Memory B cell (primary cell): ENCODE measurements around the gene ODAD4.

Source experiments
- ATAC-seq: fragments of 150-1000 bp; cut with Tn5 transposase; 2 replicates; pipeline ENCODE4 v1.10.0; 2021; ENCODE audit warnings: low read depth, mild to moderate bottlenecking, moderate library complexity
- DNase-seq, 2 donors: peaks; one replicate each; pipeline ENCODE4 v3.0.0; 2022; ENCODE audit warnings: low spot score in 2 of 2
- H3K27ac Mint-ChIP-seq: one replicate; pipeline ENCODE4 v1.8.0; 2022; ENCODE audit warnings: mild to moderate bottlenecking, moderate library complexity, mixed read lengths
- H3K27me3 Mint-ChIP-seq: one replicate; pipeline ENCODE4 v1.8.0; 2022; ENCODE audit warnings: mixed read lengths
- H3K36me3 Mint-ChIP-seq: one replicate; pipeline ENCODE4 v1.8.0; 2022; ENCODE audit warnings: mild to moderate bottlenecking, mixed read lengths
- H3K4me1 Mint-ChIP-seq: one replicate; pipeline ENCODE4 v1.8.0; 2022; ENCODE audit warnings: mixed read lengths
- H3K4me3 Mint-ChIP-seq: one replicate; pipeline ENCODE4 v1.8.0; 2022; ENCODE audit warnings: mild to moderate bottlenecking, moderate library complexity, mixed read lengths
- H3K9me3 Mint-ChIP-seq: one replicate; pipeline ENCODE4 v1.8.0; 2022; ENCODE audit warnings: mixed read lengths

Gene ODAD4, protein sequence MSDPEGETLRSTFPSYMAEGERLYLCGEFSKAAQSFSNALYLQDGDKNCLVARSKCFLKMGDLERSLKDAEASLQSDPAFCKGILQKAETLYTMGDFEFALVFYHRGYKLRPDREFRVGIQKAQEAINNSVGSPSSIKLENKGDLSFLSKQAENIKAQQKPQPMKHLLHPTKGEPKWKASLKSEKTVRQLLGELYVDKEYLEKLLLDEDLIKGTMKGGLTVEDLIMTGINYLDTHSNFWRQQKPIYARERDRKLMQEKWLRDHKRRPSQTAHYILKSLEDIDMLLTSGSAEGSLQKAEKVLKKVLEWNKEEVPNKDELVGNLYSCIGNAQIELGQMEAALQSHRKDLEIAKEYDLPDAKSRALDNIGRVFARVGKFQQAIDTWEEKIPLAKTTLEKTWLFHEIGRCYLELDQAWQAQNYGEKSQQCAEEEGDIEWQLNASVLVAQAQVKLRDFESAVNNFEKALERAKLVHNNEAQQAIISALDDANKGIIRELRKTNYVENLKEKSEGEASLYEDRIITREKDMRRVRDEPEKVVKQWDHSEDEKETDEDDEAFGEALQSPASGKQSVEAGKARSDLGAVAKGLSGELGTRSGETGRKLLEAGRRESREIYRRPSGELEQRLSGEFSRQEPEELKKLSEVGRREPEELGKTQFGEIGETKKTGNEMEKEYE

DNA sequence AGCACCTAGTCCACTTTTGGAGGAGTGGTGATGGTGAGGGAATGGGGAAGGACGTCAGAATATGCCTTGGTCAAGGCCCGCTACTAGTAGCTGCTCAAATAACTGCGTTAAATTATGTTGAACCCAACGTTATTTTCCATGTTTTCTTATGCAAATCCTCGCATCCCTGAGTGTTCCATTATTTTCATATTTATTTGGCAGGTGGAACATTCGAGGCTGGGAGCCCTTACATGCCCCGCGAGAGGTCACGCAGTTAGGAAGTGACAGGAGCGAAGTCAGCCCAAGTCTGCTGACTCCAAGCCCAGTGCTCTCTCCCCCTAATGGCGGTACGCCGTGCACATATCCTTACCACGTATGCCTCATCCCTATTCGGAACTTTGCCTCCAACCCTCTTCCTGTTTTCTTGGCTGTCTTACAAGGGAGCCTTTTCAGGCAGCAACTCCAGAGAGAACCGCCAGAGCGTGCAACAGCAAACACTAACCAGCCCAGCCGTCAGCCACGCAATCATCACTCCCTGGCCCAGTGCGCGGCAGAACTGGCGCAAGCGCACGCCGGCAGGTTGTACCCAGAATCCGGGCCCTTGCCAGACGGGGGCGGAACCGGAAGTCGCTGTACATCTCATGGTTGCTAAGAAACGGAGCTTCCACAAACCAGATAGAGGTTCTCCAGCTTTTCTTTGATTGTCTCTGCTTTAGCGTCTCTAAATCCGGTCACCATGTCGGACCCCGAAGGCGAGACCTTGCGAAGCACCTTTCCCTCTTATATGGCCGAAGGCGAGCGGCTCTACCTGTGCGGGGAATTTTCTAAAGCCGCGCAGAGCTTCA, at the start of gene ODAD4:
TSS of gene ODAD4 (plus strand) at position 609 of the 824 bp plus-strand sequence. CDS start at position 716, 107 bp downstream.
- no peaks in the 10 kb centered on the region for H3K9me3 Mint-ChIP-seq
- peaks cover 18% of the 10 kb centered on the region for H3K4me1 Mint-ChIP-seq
- no peaks in the 10 kb centered on the region for H3K27me3 Mint-ChIP-seq
- no peaks in the 10 kb centered on the region for H3K36me3 Mint-ChIP-seq
- peak within 1 kb of the TSS; percentile 93 for H3K27ac Mint-ChIP-seq
- H3K4me3 Mint-ChIP-seq, result peak within 1 kb of the TSS; percentile 97
- DNase-seq (peak; percentile 78 to 91), ATAC-seq (peak; percentile 98)

DNA sequence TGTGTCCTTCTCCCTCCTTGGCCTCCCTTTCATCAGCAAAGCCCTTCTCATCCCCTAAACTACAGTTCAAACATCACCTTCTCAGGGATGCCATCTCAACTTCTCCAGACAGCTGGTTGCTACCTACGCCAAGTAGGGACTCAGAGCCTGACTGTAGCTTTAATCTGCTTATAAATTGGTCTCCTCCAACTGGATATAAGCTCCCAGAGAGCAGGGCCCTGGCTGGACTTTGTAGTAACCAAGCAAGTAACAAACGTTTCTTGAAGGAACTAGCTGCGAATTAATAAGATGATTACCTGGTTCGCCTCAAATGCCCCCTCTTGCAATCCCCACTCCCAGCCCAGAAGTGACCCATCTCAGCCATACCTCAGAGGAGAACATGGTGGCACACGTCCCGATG, 47.7 kb upstream of the ODAD4 start:
- H3K36me3 Mint-ChIP-seq, result peaks cover 33% of the 10 kb centered on the region
- no peaks in the 10 kb centered on the region for H3K9me3 Mint-ChIP-seq
- peaks cover 4% of the 10 kb centered on the region for H3K4me1 Mint-ChIP-seq
- ATAC-seq, result no peak
- no peak for DNase-seq
- H3K27me3 Mint-ChIP-seq, result no peaks in the 10 kb centered on the region
- no peak overlapping the region for H3K4me3 Mint-ChIP-seq
- H3K27ac Mint-ChIP-seq, result no peak overlapping the region

GRCh38 chr17:41885733-41886132, 44.7 kb upstream of the ODAD4 start:
- Mint-ChIP-seq H3K36me3 (peaks cover 28% of the 10 kb centered on the region), H3K27ac (no peak overlapping the region), H3K27me3 (no peaks in the 10 kb centered on the region), H3K4me3 (no peak overlapping the region), H3K4me1 (peaks cover 4% of the 10 kb centered on the region), H3K9me3 (no peaks in the 10 kb centered on the region)
- no peak for DNase-seq
- no peak for ATAC-seq

GRCh38 chr17:41888332-41888965, 42.0 kb upstream of the ODAD4 start:
- H3K27me3 Mint-ChIP-seq, result no peaks in the 10 kb centered on the region
- no peaks in the 10 kb centered on the region for H3K4me1 Mint-ChIP-seq
- H3K27ac Mint-ChIP-seq, result no peak overlapping the region
- no peaks in the 10 kb centered on the region for H3K9me3 Mint-ChIP-seq
- H3K36me3 Mint-ChIP-seq, result peaks cover 22% of the 10 kb centered on the region
- DNase-seq (no peak), ATAC-seq (no peak)
- H3K4me3 Mint-ChIP-seq, result no peak overlapping the region

GRCh38 chr17:41891135-41892020, 39.0 kb upstream of the ODAD4 start:
- Mint-ChIP-seq H3K4me1 (peaks cover 2% of the 10 kb centered on the region), H3K27me3 (no peaks in the 10 kb centered on the region), H3K4me3 (no peak overlapping the region), H3K27ac (no peak overlapping the region), H3K9me3 (no peaks in the 10 kb centered on the region), H3K36me3 (peaks cover 21% of the 10 kb centered on the region)
- ATAC-seq (no peak), DNase-seq (no peak)

GRCh38 chr17:41892021-41892376, 38.4 kb upstream of the ODAD4 start:
- no peaks in the 10 kb centered on the region for H3K27me3 Mint-ChIP-seq
- no peak overlapping the region for H3K27ac Mint-ChIP-seq
- DNase-seq (no peak), ATAC-seq (no peak)
- H3K4me3 Mint-ChIP-seq, result no peak overlapping the region
- no peaks in the 10 kb centered on the region for H3K9me3 Mint-ChIP-seq
- H3K36me3 Mint-ChIP-seq, result peaks cover 26% of the 10 kb centered on the region
- peaks cover 2% of the 10 kb centered on the region for H3K4me1 Mint-ChIP-seq

DNA sequence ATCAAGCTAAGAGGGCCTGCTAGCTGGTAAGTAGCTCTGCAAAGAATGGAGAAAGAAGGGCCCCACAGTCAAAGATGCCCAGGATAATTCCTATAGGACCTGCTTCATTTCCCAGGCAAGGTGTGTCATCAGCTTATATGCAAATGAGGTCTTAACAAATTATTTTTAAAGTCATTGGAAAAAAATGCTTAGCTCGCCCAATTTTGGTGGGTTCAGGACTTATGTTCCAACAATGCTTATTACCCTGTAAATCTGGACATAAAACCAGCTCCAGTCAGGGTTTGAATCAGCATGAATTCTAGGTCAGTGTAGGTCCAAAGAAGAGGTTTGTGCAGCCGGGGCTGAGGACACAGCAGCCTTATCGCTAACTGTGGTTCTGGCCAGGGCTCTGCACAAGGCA, 37.0 kb upstream of the ODAD4 start:
- Mint-ChIP-seq H3K4me1 (peaks cover 2% of the 10 kb centered on the region), H3K9me3 (no peaks in the 10 kb centered on the region), H3K27me3 (no peaks in the 10 kb centered on the region), H3K4me3 (no peak overlapping the region), H3K36me3 (peaks cover 21% of the 10 kb centered on the region), H3K27ac (no peak overlapping the region)
- no peak for ATAC-seq
- no peak for DNase-seq

DNA sequence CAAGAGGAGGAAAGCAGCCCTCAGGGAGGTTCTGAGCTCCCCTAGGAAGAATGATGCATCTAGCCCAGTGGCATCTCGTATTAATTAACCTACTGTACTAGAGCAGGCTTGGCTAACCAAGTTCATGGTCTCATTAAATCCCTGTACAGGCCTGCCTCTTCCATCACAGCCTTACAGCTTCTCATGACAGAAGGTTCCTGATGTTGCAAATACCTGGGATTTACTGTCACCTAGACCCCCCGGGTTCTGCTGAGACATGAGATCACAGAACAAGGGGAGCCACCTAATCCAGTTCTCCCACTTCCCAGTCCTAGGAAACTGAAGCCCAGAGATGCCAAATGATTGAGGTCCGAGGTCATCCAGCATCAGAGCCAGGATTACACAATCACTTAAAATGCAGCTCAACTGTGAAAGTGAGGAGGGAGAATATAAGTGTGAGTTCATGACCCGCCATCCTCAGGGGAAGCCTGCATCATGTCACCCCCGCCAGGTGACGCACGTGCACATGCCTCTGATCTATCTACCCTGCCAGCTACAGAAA, 35.6 kb upstream of the ODAD4 start:
- Mint-ChIP-seq H3K27ac (no peak overlapping the region), H3K4me3 (no peak overlapping the region), H3K9me3 (no peaks in the 10 kb centered on the region), H3K4me1 (peaks cover 2% of the 10 kb centered on the region), H3K27me3 (no peaks in the 10 kb centered on the region), H3K36me3 (peaks cover 25% of the 10 kb centered on the region)
- DNase-seq (no peak), ATAC-seq (no peak)

DNA sequence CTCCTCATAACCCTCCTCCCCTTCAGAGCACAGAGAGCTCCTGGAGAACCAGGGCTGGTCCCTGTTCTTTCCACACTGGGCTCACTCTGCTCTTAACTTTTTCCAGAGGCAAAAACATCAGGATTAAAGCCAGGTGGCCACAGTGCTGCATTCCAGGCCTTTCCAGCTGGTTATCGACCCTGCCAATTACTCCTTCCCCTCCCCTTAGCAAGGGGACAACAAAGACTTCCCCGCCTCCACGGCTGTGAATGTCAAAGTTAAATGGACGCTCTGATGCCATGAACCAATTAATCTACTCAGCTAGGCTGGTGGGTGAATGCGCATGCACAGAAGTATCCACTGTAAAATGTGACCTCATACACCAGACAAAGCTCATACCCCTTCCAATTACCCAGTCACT, 34.8 kb upstream of the ODAD4 start:
- DNase-seq (no peak), ATAC-seq (no peak)
- peaks cover 27% of the 10 kb centered on the region for H3K36me3 Mint-ChIP-seq
- H3K27me3 Mint-ChIP-seq, result no peaks in the 10 kb centered on the region
- no peaks in the 10 kb centered on the region for H3K9me3 Mint-ChIP-seq
- H3K4me3 Mint-ChIP-seq, result no peak overlapping the region
- no peak overlapping the region for H3K27ac Mint-ChIP-seq
- H3K4me1 Mint-ChIP-seq, result peaks cover 2% of the 10 kb centered on the region

- Mint-ChIP-seq H3K9me3 (no peaks in the 10 kb centered on the region), H3K4me1 (peaks cover 5% of the 10 kb centered on the region), H3K27me3 (no peaks in the 10 kb centered on the region)
Observed at GRCh38 chr17:41896726-41897125, 33.7 kb upstream of the ODAD4 start.

DNA sequence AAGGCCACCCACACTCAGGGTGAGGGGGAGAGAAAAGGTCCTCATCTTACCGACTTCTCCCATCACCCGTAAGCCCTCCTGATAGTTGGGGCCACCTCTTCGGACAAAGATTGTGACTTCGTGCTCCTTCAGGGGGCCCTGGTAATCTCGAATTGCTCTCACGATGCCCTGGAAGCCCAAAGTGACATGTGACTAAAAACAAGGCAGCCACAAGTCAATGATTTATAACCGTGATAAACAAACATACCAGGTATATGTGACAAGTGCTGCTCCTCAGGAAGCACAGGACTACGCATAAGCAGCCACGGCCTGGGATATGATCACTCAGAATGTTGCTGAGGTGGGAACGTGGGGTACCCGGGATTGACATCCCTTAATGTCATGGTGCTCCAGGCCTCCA, 28.8 kb upstream of the ODAD4 start:
- no peak overlapping the region for H3K4me3 Mint-ChIP-seq
- no peak overlapping the region for H3K27ac Mint-ChIP-seq
- H3K36me3 Mint-ChIP-seq, result peaks cover 39% of the 10 kb centered on the region
- ATAC-seq, result no peak
- no peaks in the 10 kb centered on the region for H3K9me3 Mint-ChIP-seq
- no peaks in the 10 kb centered on the region for H3K27me3 Mint-ChIP-seq
- H3K4me1 Mint-ChIP-seq, result peaks cover 2% of the 10 kb centered on the region
- DNase-seq, result no peak

More at GRCh38 chr17:41896726-41897125, 33.7 kb upstream of the ODAD4 start:
- peaks cover 34% of the 10 kb centered on the region for H3K36me3 Mint-ChIP-seq
- no peak for DNase-seq
- ATAC-seq, result no peak
- H3K27ac Mint-ChIP-seq, result no peak overlapping the region
- H3K4me3 Mint-ChIP-seq, result no peak overlapping the region

- Mint-ChIP-seq H3K27me3 (no peaks in the 10 kb centered on the region), H3K4me3 (no peak overlapping the region), H3K9me3 (no peaks in the 10 kb centered on the region), H3K4me1 (peaks cover 2% of the 10 kb centered on the region), H3K27ac (no peak overlapping the region), H3K36me3 (peaks cover 42% of the 10 kb centered on the region)
- DNase-seq (no peak), ATAC-seq (no peak)
Observed at GRCh38 chr17:41904242-41904841, 26.1 kb upstream of the ODAD4 start.
